Stimulated activated CD8-positive, alpha-beta memory T cell treated with anti-CD3 and anti-CD28 coated beads, Interleukin-4, amount 100 ng/mL, for 4 hours (primary cell): Measurements from ENCODE around the gene MAP6D1.

ENCODE experiments used
- DNase-seq, 2 donors: peaks; one replicate each; pipeline ENCODE4 v3.0.0-alpha.2; 2020; ENCODE audit warnings: low read depth in 2 of 2, low spot score in 1 of 2

The MAP6D1 gene

GRCh38 chr3:183825456-183826161, at the start of gene MAP6D1:
Gene MAP6D1 (minus strand): TSS chr3:183825577. CDS start chr3:183825547, 30 bp downstream.
- DNase-seq, result peak; percentile 7 to 17

- DNase-seq, result no peak
These were observed 48.5 kb upstream of the MAP6D1 start for GRCh38 chr3:183873914-183874313.

GRCh38 chr3:183871541-183871940, 46.2 kb upstream of the MAP6D1 start:
- DNase-seq, result no peak

GRCh38 chr3:183870563-183870962, 45.2 kb upstream of the MAP6D1 start:
- no peak for DNase-seq

GRCh38 chr3:183868796-183869195, 43.4 kb upstream of the MAP6D1 start:
- no peak for DNase-seq

GRCh38 chr3:183862610-183863009, 37.2 kb upstream of the MAP6D1 start:
- no peak for DNase-seq

GRCh38 chr3:183857863-183858262, 32.5 kb upstream of the MAP6D1 start:
- no peak for DNase-seq

- DNase-seq, result no peak
These were observed 29.1 kb upstream of the MAP6D1 start for GRCh38 chr3:183854318-183855035.

GRCh38 chr3:183845608-183846288, 20.4 kb upstream of the MAP6D1 start:
- no peak for DNase-seq

- no peak for DNase-seq
These were observed 19.7 kb upstream of the MAP6D1 start for GRCh38 chr3:183845090-183845489.

- DNase-seq, result no peak
These were observed 19.2 kb upstream of the MAP6D1 start for GRCh38 chr3:183844606-183845005.

- no peak for DNase-seq
These were observed 14.4 kb upstream of the MAP6D1 start for GRCh38 chr3:183839751-183840150.

GRCh38 chr3:183837894-183838293, 12.5 kb upstream of the MAP6D1 start:
- DNase-seq, result no peak

- DNase-seq, result no peak
These were observed 12.0 kb upstream of the MAP6D1 start for GRCh38 chr3:183837390-183837789.

- no peak for DNase-seq
These were observed 8.1 kb upstream of the MAP6D1 start for GRCh38 chr3:183833516-183833915.

GRCh38 chr3:183830187-183830586, 4.8 kb upstream of the MAP6D1 start:
- no peak for DNase-seq

GRCh38 chr3:183829466-183829865, 4.1 kb upstream of the MAP6D1 start:
- DNase-seq, result no peak

- no peak for DNase-seq
These were observed 3.1 kb upstream of the MAP6D1 start for GRCh38 chr3:183828538-183828870.

GRCh38 chr3:183827809-183828537, 2.6 kb upstream of the MAP6D1 start:
- no peak for DNase-seq

- DNase-seq, result no peak
These were observed 1.3 kb upstream of the MAP6D1 start for GRCh38 chr3:183826448-183827250.
